NCI-H524 (cell line): ENCODE measurements around the gene E4F1.
"Not testable (repeated sequence)": the region's sequence is repeated elsewhere in the genome, so short reads cannot be mapped to it uniquely, and the experiment has no call there.

Experiments used
- DNase-seq, 2 experiments: peaks; one replicate each; lab custom pipeline; 2025; lab: John Stamatoyannopoulos, UW

E4F1 gene

GRCh38 chr16:2231016-2231931, 7.9 kb downstream of the E4F1 start:
- no peak for DNase-seq

DNA sequence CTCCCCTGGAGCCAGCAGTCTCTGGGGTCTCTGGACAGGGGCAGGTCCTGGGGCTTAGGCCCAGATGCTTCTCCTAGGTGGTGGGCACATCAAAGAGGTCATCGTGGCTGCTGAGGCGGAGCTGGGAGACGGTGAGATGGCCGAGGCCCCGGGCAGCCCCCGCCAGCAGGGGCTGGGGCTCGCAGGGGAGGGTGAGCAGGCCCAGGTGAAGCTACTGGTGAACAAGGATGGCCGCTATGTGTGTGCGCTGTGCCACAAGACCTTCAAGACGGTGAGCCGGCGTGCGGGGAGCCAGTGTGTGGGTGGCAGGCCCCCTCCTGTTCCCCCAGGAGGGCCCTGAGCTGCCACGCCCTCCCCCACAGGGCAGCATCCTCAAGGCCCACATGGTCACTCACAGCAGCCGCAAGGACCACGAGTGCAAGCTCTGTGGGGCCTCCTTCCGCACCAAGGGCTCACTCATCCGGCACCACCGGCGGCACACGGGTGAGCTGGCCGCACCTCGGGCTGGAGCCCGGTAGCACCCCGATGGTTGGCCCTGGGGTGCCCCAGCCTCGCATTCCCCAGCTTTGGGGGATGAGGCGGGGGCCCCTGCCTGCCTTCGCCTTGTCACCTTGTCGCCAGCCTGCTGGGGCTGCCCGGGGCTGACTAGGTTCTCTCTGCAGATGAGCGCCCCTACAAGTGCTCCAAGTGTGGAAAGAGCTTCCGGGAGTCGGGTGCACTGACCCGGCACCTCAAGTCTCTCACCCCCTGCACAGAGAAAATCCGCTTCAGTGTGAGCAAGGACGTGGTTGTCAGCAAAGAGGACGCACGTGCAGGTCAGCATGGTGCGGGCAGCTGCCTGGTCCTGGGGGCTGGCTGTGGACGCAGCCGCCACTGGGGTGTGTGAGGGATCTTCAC, 9.0 kb downstream of the E4F1 start:
- no peak for DNase-seq

- DNase-seq, result no peak
Observed at GRCh38 chr16:2233046-2233775, 9.8 kb downstream of the E4F1 start.

DNA sequence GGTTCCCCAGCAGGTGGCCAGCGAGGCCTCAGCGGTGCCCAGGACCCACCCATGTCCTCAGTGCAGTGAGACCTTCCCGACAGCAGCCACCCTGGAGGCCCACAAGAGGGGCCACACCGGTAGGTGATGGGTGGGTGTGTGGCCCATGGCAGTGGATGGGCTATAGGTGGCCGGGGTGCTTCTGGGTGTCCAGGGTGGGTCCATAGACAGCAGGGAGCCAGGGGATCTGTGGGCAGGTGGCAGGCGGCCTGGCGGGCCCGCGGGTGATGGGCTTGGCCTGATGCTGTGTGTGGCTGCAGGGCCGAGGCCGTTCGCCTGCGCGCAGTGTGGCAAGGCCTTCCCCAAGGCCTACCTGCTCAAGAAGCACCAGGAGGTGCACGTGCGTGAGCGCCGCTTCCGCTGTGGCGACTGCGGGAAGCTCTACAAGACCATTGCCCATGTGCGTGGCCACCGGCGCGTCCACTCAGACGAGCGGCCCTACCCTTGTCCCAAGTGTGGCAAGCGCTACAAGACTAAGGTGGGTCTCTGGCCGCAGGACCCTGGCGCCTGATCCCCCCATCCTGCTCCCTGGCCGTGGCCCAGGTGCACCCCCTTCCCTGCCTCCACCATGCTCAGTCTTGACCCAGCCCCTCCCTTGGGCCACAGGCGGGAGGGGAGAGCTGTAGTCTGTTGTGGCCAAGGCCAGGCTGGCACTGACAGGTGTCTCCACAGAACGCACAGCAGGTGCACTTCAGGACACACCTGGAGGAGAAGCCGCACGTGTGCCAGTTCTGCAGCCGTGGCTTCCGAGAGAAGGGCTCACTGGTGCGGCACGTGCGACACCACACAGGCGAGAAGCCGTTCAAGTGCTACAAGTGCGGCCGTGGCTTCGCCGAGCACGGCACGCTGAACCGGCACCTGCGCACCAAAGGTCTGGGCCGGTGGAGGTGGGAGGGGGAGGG, 10.8 kb downstream of the E4F1 start:
- no peak for DNase-seq

GRCh38 chr16:2234813-2235170, 11.4 kb downstream of the E4F1 start:
- DNase-seq, result no peak

DNA sequence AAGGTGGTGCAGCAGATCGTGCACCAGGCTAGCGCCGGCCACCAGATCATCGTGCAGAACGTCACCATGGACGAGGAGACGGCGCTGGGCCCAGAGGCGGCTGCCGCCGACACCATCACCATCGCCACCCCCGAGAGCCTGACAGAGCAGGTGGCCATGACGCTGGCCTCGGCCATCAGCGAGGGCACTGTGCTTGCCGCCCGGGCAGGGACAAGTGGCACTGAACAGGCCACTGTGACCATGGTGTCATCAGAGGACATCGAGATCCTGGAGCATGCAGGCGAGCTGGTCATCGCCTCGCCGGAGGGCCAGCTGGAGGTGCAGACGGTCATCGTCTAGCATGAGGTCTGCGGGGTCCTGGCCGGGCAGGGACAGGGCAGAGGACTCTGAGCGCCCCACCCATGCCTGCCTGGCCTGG, 11.9 kb downstream of the E4F1 start:
- no peak for DNase-seq

DNA sequence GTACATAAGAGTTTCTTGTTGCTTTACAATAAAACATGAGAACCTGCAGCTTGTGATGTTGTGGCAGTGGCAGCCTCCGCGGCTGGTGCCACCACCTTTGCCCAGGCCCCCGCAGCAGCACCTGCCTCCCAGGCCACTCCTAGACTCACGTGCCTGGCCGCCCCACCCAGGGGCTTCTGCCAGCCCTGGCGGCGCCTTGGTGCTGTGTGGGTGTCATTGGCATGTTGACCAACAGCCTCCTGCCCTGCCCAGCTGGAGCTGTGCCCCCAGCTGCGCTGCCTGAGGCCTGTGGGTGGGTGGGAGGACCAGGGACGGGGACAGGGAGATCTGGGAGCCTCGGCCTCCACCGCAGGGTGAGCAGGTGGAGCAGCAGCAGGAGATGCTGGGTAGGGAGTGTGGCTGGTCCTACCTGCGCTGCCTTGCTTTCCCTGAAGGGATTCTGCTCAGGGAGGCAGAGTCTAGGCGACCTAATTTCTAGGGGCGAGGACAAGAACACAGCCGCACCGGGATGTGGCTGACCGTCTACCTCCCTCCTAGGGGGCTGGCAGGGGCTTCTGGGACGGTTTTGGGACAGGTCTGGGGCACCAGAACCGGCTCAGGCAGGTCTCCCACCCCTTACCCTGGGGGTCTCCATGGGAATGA, 12.4 kb downstream of the E4F1 start:
- DNase-seq, result no peak

- DNase-seq, result peak in 1 of 2 experiments; percentile 39
Observed at GRCh38 chr16:2236337-2237101, 13.1 kb downstream of the E4F1 start, which contains the start of gene DNASE1L2. DNASE1L2 (plus strand) TSS chr16:2236444; CDS start chr16:2236817, 373 bp downstream.

DNA sequence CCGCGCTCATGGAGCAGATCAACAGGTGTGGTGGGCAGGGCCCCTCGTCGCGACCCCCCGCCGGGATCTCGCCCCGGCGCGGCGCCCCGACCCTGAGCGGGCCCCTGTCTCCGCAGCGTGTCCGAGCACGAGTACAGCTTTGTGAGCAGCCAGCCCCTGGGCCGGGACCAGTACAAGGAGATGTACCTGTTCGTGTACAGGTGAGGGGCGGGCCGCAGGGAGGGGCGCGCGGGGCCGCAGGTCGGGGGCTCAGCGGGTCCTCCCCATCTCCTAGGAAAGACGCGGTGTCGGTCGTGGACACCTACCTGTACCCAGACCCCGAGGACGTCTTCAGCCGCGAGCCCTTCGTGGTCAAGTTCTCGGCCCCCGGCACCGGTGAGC, 13.7 kb downstream of the E4F1 start:
- DNase-seq, result no peak

DNA sequence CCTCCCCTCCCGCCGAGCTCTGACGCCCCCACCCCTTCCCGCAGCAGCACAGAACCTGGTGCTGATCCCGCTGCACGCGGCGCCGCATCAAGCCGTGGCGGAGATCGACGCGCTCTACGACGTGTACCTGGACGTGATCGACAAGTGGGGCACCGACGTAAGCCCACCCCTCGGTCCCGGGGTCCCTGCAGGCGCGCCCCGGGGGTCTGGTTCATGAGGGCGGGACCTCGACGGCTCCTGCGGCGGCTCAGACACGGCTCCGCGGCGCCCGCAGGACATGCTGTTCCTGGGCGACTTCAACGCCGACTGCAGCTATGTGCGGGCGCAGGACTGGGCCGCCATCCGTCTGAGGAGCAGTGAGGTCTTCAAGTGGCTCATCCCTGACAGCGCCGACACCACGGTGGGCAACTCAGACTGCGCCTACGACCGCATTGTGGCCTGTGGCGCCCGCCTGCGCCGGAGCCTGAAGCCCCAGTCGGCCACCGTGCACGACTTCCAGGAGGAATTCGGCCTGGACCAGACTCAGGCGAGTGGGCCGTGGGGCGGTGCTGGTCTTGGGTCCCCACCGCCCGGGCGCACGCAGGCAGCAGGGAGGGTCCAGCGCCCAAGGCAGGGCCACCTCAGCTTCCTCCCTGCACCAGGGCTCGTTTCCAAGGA, 14.2 kb downstream of the E4F1 start:
- DNase-seq, result no peak

- no peak for DNase-seq
Observed at GRCh38 chr16:2238150-2238837, 14.9 kb downstream of the E4F1 start.

- DNase-seq, result peak in 1 of 2 experiments; percentile 26
Observed at GRCh38 chr16:2238838-2239675, 15.7 kb downstream of the E4F1 start.

- not testable (repeated sequence) for DNase-seq
Observed at GRCh38 chr16:2240331-2240730, 16.9 kb downstream of the E4F1 start.

- no peak for DNase-seq
Observed at GRCh38 chr16:2242598-2242997, 19.2 kb downstream of the E4F1 start.

DNA sequence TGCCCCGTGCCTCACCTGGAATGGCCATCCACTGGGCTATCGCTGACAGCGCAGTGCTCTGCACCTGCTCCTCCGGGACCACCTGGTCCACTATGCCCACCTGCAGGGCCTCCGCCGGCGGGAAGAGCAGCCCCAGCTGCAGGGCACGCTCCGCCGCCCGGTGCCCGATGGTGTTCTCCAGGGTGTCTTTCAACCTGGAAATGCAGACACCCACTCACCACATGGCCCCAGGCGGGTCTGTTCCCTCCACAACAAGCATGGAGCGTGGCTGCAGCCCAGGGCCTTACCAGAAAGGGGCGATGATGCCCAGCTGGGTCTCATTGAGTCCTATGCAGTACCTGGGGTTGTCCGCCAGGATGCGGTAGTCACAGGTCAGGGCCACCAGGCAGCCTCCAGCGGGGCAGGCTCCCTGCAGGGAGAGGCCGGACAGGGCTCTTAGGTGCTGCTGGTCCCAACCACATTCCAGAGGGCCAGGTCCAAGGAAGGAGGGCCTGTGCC, 19.7 kb downstream of the E4F1 start:
- no peak for DNase-seq

DNA sequence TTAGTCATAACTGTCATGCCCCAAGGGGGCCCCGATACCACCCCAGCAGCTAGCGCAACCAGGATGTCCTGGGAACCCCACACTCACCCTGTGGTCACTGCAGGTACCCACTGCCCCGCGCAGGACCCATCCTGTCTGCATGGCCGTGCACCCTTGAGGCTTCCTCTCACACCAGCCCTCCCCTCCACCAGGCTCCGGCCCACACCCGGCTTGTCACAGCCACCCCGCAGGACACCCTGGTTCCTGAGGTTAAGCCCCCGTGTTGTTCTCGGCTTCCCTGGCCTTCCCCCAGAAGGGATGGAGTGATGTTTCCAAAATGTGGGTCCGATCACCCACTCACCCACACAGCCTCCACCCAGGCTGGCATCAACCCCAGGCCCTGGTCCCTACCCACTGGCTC, 20.4 kb downstream of the E4F1 start:
- no peak for DNase-seq

DNA sequence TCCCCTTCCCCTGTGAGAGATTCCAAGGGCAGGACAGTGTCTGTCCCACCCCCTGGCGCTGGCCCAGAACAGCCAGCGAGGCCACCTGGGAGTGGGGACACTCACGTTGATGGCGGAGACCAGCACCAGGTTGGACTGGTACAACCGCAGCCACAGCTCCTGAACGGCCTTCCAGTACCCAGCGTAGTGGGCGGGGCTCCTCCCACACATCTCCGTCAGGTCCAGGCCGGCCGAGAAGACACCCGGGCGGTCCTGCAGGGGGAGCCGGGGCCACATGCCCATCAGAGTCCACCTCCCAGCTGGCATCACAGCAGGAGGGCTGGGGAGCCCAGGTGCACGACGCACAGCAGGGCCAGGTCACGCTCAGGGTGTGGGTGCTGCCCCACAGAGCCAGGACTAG, 20.9 kb downstream of the E4F1 start:
- peak in 1 of 2 experiments; percentile 52 for DNase-seq
